ENCODE results near the gene ROR2.

The ROR2 gene

GRCh38 chr9:91567642-91568274, 382.3 kb downstream of the ROR2 start:
- no peak for TF ChIP-seq CTCF (IDR thresholded peaks at IDR 0.05)

- TF ChIP-seq CTCF (IDR thresholded peaks at IDR 0.05) = no peak
These were observed 385.9 kb downstream of the ROR2 start for GRCh38 chr9:91564081-91564670.

GRCh38 chr9:91562416-91562815, 387.6 kb downstream of the ROR2 start:
- no peak for TF ChIP-seq CTCF (IDR thresholded peaks at IDR 0.05)

- no peak for TF ChIP-seq CTCF (IDR thresholded peaks at IDR 0.05)
These were observed 389.7 kb downstream of the ROR2 start for GRCh38 chr9:91560301-91560700.

- no peak for TF ChIP-seq CTCF (IDR thresholded peaks at IDR 0.05)
These were observed 391.1 kb downstream of the ROR2 start for GRCh38 chr9:91558879-91559278.

GRCh38 chr9:91558395-91558794, 391.6 kb downstream of the ROR2 start:
- TF ChIP-seq CTCF (IDR thresholded peaks at IDR 0.05) = no peak

- TF ChIP-seq CTCF (IDR thresholded peaks at IDR 0.05) = no peak
These were observed 392.7 kb downstream of the ROR2 start for GRCh38 chr9:91557327-91557726.

GRCh38 chr9:91555132-91555531, 394.9 kb downstream of the ROR2 start:
- no peak for TF ChIP-seq CTCF (IDR thresholded peaks at IDR 0.05)
